OCI-LY7 (cell line): ENCODE measurements around the gene NME3. TPM values are rescaled to one million over a fixed set of nuclear protein-coding genes. Genes with fewer than 3 reads are reported as not detected.

Source experiments
- BruUV-seq: library from RNA; stranded (reverse); fragments of 400-500 nt; replicated peaks from 2 replicates; lab custom pipeline; 2021; lab: Mats Ljungman, UMichigan
- CTCF ChIA-PET: fragments of 300-600 bp; sonication (Branson Sonifier 250); formaldehyde crosslinking; loops from one replicate; lab custom pipeline; 2022; ENCODE audit warnings: antibody characterized with exemption; ENCODE audit not compliant: unreplicated experiment; lab: Charles Lee
- POLR2A ChIA-PET: fragments of 300-600 bp; sonication (Branson Sonifier 250); formaldehyde crosslinking; loops from one replicate; lab custom pipeline; 2022; ENCODE audit warnings: antibody characterized with exemption; lab: Charles Lee
- DNase-seq: peaks from one replicate; pipeline ENCODE4 v3.0.0-alpha.2; 2015; ENCODE audit warnings: low spot score
- H2AFZ ChIP-seq: fragments of 200-600 bp; sonication (generic), shearing (Covaris generic); 2 replicates; pipeline ENCODE4 v1.6.1; 2014; ENCODE audit warnings: mild to moderate bottlenecking, antibody characterized with exemption, low read length, moderate library complexity
- H3K27ac ChIP-seq: fragments of 200-600 bp; sonication (generic); 2 replicates; pipeline ENCODE4 v1.5.1; 2014; ENCODE audit warnings: mixed run types, low read depth, mild to moderate bottlenecking, moderate library complexity, low read length, inconsistent platforms; ENCODE audit not compliant: poor library complexity, severe bottlenecking
- H3K36me3 ChIP-seq: fragments of 200-600 bp; sonication (generic); 2 replicates; pipeline ENCODE4 v1.6.1; 2014; ENCODE audit warnings: mild to moderate bottlenecking, antibody characterized with exemption, low read length, moderate library complexity, mixed read lengths; ENCODE audit not compliant: insufficient read depth
- H3K4me1 ChIP-seq: fragments of 200-600 bp; sonication (generic); 2 replicates; pipeline ENCODE4 v1.5.1; 2014; ENCODE audit warnings: mild to moderate bottlenecking, low read length; ENCODE audit not compliant: insufficient read depth, poor library complexity, severe bottlenecking
- H3K4me2 ChIP-seq: fragments of 200-600 bp; sonication (generic); 2 replicates; pipeline ENCODE4 v1.6.1; 2014; ENCODE audit warnings: mild to moderate bottlenecking, low read length
- H3K4me3 ChIP-seq: fragments of 200-600 bp; sonication (generic); 2 replicates; pipeline ENCODE4 v1.5.1; 2014; ENCODE audit warnings: mild to moderate bottlenecking, low read depth, low read length; ENCODE audit not compliant: poor library complexity, severe bottlenecking
- H3K79me2 ChIP-seq: fragments of 200-600 bp; sonication (generic); 2 replicates; pipeline ENCODE4 v1.6.1; 2016; ENCODE audit warnings: low read depth, mild to moderate bottlenecking, low read length, moderate library complexity, mixed read lengths; ENCODE audit not compliant: insufficient read depth
- H3K9me2 ChIP-seq: fragments of 200-600 bp; sonication (generic); 2 replicates; pipeline ENCODE4 v1.6.1; 2016; ENCODE audit warnings: mild to moderate bottlenecking, low read length, mixed read lengths; ENCODE audit not compliant: insufficient read depth
- H3K9me3 ChIP-seq: fragments of 200-600 bp; sonication (generic); 2 replicates; pipeline ENCODE4 v1.6.1; 2014; ENCODE audit warnings: mild to moderate bottlenecking, mixed run types, low read length, mixed read lengths
- H4K20me1 ChIP-seq: fragments of 200-600 bp; sonication (generic); 2 replicates; pipeline ENCODE4 v1.6.1; 2014; ENCODE audit warnings: mild to moderate bottlenecking, antibody characterized with exemption, low read length, moderate library complexity, mixed read lengths; ENCODE audit not compliant: insufficient read depth
- EZH2phosphoT487 ChIP-seq: fragments of 200-600 bp; sonication (generic); IDR thresholded peaks from 2 replicates; pipeline ENCODE4 v1.6.1; 2018; ENCODE audit warnings: low read depth, borderline replicate concordance, mild to moderate bottlenecking, mixed run types, antibody characterized with exemption, low read length, moderate library complexity, mixed read lengths
- intact Hi-C: fragments of 100-400 bp; cut with micrococcal nuclease; formaldehyde crosslinking; loops from one replicate; pipeline ENCODE4 v1.10.0; 2022; ENCODE audit not compliant: unreplicated experiment
- total RNA-seq, 2 experiments: library from RNA; depleted of rRNA in 1 of 2; stranded (reverse); fragments of >200 nt in 1 of 2; shearing (Covaris generic) in 1 of 2; gene quantifications; 2 replicates each; pipeline ENCODE4 v1.2.3, GENCODE V29; 2014 to 2022
- TF ChIP-seq, protein P1 (sequence below): fragments of 200-600 bp; sonication (generic); conservative IDR thresholded peaks from 2 replicates; pipeline ENCODE4 v1.5.1; 2014; ENCODE audit warnings: mild to moderate bottlenecking, antibody characterized with exemption, low read length, moderate library complexity, mixed read lengths

The NME3 gene
- total RNA-seq, 2 experiments from 2014 or later = 34.8 to 54.5 TPM

DNA sequence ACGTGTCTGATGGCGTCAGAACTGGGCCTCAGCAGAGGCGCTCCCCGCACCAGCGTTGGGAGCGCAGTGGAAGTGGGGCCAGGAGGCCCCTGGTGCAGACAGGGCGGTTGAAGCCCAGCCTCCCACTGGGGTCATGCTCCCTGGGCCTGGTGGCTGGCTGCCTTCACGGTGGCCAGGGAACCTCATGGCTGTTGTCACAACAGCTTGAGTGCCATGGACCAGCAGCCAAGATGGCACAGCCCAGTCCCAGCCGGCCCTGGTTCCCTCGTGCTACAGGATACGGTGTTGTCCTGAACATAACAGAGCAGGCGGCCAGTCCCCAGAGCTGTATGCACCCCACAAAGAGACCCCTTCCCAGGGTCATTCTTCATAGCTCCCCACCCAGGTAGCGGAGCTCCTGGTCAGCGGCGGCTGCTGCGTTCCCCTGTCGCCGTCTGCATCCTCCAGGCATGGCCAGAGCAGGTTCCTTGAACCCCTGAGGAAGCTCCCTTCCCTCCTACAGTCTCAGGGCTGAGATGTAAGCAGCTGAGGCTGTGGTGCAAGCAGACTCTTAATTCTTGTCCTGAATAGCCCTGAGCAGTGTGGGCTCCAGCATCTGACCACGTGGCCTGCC lies 29.7 kb downstream of the NME3 start:
- H3K9me3 ChIP-seq = peaks cover 12% of the 10 kb centered on the region; the same call in 1 of the 2 replicates
- no peak overlapping the region for H3K4me2 ChIP-seq
- no peak overlapping the region for H3K27ac ChIP-seq
- intact Hi-C loops = no loop called here
- no peaks in the 10 kb centered on the region for H3K79me2 ChIP-seq
- H3K4me3 ChIP-seq = no peak overlapping the region
- H4K20me1 ChIP-seq = no peaks in the 10 kb centered on the region
- no peak for DNase-seq
- ChIA-PET CTCF (no interaction called here), POLR2A (no interaction called here)
- no peaks in the 10 kb centered on the region for H3K4me1 ChIP-seq
- peaks cover 27% of the 10 kb centered on the region; the same call in 1 of the 2 replicates for H3K36me3 ChIP-seq
- H3K9me2 ChIP-seq = no peaks in the 10 kb centered on the region
- H2AFZ ChIP-seq = no peak overlapping the region
- TF ChIP-seq, protein P1, sequence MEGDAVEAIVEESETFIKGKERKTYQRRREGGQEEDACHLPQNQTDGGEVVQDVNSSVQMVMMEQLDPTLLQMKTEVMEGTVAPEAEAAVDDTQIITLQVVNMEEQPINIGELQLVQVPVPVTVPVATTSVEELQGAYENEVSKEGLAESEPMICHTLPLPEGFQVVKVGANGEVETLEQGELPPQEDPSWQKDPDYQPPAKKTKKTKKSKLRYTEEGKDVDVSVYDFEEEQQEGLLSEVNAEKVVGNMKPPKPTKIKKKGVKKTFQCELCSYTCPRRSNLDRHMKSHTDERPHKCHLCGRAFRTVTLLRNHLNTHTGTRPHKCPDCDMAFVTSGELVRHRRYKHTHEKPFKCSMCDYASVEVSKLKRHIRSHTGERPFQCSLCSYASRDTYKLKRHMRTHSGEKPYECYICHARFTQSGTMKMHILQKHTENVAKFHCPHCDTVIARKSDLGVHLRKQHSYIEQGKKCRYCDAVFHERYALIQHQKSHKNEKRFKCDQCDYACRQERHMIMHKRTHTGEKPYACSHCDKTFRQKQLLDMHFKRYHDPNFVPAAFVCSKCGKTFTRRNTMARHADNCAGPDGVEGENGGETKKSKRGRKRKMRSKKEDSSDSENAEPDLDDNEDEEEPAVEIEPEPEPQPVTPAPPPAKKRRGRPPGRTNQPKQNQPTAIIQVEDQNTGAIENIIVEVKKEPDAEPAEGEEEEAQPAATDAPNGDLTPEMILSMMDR = no peak
- TF ChIP-seq EZH2phosphoT487 = no peak
- no TSS peak for BruUV-seq

DNA sequence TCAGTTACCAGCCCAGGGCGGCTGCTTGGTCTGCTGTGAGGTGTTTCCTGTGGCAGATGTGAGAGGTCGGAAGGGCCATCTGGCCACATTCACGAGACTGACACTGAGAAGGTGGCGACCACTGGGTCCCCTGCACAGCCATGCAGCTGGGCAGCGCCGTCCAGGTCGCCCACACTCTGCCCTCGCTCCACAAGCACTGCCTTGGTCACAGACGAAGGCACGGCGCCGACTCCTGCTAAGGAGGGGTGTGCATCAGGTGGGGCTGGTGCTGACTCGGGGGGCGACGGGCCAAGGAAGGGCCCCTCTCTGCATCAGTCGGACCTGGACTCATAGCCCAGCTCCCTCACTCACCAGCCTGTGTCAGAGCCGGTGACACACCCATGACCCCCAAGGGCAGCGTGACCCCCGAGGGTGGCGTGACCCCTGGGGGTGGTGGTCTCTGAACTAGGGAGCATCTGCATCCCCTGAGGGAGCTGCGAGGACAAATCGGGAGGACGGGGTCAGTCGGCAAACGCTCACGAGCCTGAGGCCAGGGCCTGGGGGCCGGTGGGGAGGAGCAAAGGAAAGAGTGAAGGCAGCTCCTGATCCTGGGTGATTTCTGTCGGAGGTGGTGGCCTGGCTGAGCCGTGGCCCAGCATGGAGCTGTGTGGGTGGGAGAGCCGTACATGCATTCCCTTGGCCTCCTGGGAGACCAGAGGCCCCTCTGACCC lies 30.4 kb downstream of the NME3 start:
- H4K20me1 ChIP-seq = no peaks in the 10 kb centered on the region
- H2AFZ ChIP-seq = no peak overlapping the region
- no TSS peak for BruUV-seq
- no peaks in the 10 kb centered on the region for H3K4me1 ChIP-seq
- DNase-seq = no peak
- H3K9me3 ChIP-seq = peaks cover 15% of the 10 kb centered on the region; the same call in 1 of the 2 replicates
- H3K9me2 ChIP-seq = no peaks in the 10 kb centered on the region
- intact Hi-C loops = no loop called here
- no peak overlapping the region for H3K4me3 ChIP-seq
- no peak overlapping the region for H3K27ac ChIP-seq
- peaks cover 26% of the 10 kb centered on the region; the same call in 1 of the 2 replicates for H3K36me3 ChIP-seq
- ChIA-PET CTCF (no interaction called here), POLR2A (no interaction called here)
- no peak for TF ChIP-seq EZH2phosphoT487
- TF ChIP-seq, protein P1 = no peak
- H3K79me2 ChIP-seq = no peaks in the 10 kb centered on the region
- no peak overlapping the region for H3K4me2 ChIP-seq

DNA sequence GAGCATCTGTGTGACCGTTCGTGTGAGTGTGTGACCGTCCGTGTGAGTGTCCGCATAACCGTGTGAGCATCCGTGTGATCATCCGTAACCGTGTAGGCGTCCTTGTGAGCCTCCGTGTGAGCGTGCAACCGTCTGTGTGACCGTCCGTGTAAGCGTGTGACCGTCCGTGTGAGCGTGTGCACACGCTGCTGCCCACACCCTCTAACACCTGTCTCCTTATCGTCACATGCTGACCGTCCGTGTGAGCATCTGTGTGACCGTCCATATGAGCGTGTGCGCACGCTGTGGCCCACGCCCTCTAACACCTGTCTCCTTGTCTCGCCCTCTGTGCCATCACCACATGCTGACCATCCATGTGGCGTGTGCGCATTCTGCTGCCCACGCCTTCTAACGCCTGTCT lies 31.1 kb downstream of the NME3 start:
- intact Hi-C loops = no loop called here
- no peak for TF ChIP-seq EZH2phosphoT487
- TF ChIP-seq, protein P1 = no peak

More for the DNA sequence above, 31.1 kb downstream of the NME3 start:
- no peak overlapping the region for H3K27ac ChIP-seq
- POLR2A ChIA-PET = no interaction called here
- H3K4me1 ChIP-seq = no peaks in the 10 kb centered on the region
- H3K4me3 ChIP-seq = no peak overlapping the region
- H3K79me2 ChIP-seq = no peaks in the 10 kb centered on the region
- no peaks in the 10 kb centered on the region for H3K9me2 ChIP-seq
- no TSS peak for BruUV-seq
- peaks cover 27% of the 10 kb centered on the region for H3K36me3 ChIP-seq
- H3K9me3 ChIP-seq = peaks cover 21% of the 10 kb centered on the region
- H3K4me2 ChIP-seq = no peak overlapping the region
- no peak for DNase-seq
- no peak overlapping the region for H2AFZ ChIP-seq
- no peaks in the 10 kb centered on the region for H4K20me1 ChIP-seq
- CTCF ChIA-PET = no interaction called here
